ENCODE results near the gene ENOX2.
"Not testable (repeated sequence)": the region's sequence is repeated elsewhere in the genome, so short reads cannot be mapped to it uniquely, and the experiment has no call there.

Gene ENOX2

DNA sequence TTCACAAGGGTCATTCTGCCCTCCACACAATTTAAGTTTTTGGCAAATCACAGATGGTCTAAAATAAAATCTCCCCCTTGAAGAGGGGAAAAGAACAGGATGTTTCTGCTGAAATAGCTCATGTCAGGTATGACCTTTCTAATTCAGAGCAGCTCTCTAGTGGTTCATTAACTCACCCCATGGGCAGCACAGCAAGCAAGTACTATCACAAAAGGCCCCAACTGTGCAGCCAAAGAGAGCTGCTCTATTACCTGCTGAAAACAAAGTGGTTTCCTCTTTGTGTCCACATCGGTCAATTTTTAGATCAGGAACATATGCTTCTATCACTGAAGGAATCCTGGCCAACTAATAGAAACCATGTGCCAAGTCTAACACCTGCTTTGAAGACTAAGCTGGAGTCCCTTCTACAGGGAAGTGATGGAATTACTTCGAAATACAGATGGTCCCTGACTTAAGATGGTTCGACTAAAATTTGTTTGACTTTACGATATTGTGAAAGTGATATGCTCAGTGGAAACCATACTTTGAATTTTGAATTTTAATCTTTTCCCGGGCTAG is 164.3 kb downstream of the ENOX2 start:
- no peak for TF ChIP-seq POLR2A (IDR thresholded peaks at IDR 0.05; ENCODE audit: low read depth, low read length)
- DNase-seq (ENCODE audit: insufficient read length, low spot score) (no peak), FAIRE-seq (no peak)

DNA sequence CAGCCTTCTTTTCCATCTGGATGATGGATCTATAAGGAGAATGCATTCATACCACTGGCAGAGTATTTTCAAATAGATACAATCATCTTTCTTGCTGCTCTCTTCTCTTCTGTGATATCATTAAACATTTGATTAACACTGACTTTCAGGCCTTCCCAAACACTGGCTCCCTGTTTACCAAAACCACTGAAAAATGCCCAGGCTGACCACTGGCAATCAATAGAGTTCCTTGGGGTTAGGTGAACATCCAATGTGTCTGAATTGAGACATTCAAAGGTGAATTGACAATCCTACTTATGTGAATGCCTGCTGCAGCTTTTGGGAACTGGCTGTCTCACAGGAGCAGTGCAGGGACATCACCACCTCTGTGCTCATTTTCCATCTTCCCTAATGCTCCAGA is 168.3 kb downstream of the ENOX2 start:
- DNase-seq (ENCODE audit: insufficient read length, low spot score) (no peak), FAIRE-seq (no peak)
- TF ChIP-seq POLR2A (IDR thresholded peaks at IDR 0.05; ENCODE audit: low read depth, low read length), result no peak

DNA sequence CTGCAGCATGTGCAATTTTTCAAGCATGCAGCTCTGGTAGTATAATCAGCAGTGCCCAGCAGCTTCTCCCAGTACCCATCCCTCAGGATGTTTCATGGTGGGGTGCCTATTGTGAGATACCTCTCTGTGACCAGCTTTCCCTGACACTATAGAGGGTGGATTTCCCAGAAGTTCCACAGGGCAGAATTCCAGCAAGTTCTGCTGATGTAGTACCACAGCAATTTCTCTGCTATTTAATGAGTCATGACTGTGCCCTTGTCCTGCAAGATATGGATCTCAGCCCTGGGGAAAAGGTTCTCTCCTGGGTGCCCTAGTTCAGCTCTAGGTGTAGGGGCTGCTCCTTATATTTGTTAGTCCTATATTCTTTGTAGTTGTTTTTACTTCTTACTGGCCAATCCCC is 174.8 kb downstream of the ENOX2 start:
- DNase-seq (ENCODE audit: insufficient read length, low spot score) (no peak), FAIRE-seq (peak; percentile 45)
- TF ChIP-seq POLR2A (IDR thresholded peaks at IDR 0.05; ENCODE audit: low read depth, low read length), result no peak

DNA sequence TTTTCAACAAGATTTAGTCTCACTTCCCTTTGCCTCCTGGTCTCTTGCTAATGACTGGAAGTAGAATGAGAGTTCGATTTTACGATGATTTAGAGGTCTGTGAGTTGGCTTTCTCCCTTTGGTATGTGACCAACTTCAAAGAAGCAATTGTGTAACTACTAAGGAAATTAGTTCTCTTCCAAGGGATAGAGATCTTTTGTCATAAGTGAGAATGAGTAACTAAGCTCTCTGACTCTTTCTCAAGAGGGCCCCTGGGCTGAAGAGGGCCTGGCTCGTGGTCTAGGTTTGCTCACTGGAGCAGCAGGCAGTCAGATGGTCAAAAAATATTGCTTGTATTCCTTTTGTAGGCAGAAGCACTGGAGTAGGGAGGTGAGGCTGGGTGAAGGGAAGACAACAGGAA is 176.3 kb downstream of the ENOX2 start:
- FAIRE-seq, result no peak
- TF ChIP-seq POLR2A (IDR thresholded peaks at IDR 0.05; ENCODE audit: low read depth, low read length), result no peak
- no peak for DNase-seq (ENCODE audit: insufficient read length, low spot score)

DNA sequence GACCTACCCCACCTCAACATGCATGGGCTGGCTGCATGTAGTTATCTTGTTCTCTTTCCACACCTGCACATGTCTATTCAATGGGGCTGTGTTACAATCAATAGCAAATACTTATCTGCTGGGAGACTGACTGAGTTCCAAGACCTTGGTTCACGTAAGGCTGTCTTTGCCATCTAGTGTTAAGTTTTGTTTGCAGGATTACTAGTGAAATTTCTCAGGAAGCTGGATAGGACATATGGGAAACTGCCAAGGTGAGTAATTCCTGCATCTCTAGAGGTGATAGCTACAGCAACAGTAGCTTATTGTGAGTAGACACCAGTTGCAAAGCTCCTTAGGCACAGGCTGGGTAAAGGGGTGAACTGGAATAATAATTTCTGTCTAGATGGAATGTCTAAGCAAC is 177.5 kb downstream of the ENOX2 start:
- no peak for TF ChIP-seq POLR2A (IDR thresholded peaks at IDR 0.05; ENCODE audit: low read depth, low read length)
- DNase-seq (ENCODE audit: insufficient read length, low spot score), result no peak
- FAIRE-seq, result no peak

DNA sequence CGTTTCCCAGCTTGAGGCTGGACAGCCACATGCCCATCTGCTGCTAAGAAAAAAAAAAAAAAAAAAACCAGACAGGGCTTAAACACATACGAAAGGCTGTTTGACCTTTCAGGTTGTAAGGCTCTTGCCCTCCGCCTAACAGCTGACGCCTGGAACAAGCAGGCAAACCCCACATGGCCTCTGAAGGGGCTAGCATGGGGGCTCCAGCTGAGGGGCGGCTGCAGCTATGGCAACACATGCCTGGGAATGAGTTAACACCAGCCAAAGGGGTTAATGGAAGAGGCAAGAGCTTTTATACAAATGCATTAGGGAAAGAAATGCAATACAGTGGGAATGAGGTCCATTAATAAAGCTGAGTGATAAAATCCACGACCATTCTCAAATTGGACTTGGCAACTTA is 183.6 kb downstream of the ENOX2 start:
- no peak for TF ChIP-seq POLR2A (IDR thresholded peaks at IDR 0.05; ENCODE audit: low read depth, low read length)
- DNase-seq (ENCODE audit: insufficient read length, low spot score) (no peak), FAIRE-seq (no peak)

DNA sequence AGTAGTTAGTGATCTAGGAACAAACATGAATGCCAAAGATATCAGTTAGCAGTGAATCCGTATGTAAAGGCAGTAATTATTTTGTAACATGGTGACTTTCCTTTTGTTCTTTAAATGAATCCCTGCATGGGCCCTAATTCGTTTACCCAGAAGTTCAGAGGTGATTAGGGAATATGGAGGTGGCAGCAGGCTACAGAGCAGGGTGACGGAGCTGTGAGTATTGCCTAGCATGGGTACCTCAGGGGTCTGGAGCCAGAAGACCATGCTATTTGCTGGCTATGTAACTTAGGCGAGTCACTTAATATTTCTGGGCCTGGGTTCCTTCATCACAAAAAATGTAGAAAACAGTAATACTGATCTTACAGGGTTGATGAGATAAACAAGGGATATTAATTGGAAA is 184.9 kb downstream of the ENOX2 start:
- DNase-seq (ENCODE audit: insufficient read length, low spot score) (no peak), FAIRE-seq (no peak)
- TF ChIP-seq POLR2A (IDR thresholded peaks at IDR 0.05; ENCODE audit: low read depth, low read length), result no peak

DNA sequence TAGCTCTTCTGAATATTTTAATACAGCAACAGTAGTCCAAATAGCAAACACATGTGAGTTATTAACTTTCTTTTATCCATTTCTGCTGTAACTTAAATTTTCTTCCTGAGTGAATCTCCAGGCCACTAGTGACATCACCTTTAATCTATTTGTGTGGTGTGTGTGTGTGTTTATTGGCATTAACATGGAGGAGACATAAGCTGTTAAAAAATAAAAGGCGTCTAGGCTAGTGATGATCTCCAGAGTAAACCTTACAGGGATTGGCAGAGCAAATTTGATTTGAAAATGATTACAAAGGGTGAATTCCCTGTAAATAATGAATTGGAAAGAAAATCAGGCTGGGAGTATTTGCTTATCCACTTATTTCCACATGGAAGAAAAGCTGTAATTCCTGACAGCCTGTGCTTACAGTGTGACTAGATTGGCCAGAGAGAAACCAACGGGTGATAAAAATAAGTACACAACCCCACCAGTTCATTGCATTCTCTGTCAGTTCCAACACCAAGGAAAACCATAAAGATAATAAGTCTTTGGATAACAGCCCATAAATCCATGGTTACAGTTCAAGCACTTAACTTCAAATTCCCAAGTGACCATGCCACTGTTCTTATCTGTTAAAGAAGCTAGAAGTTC is 186.1 kb downstream of the ENOX2 start:
- TF ChIP-seq POLR2A (IDR thresholded peaks at IDR 0.05; ENCODE audit: low read depth, low read length), result no peak
- FAIRE-seq (no peak), DNase-seq (ENCODE audit: insufficient read length, low spot score) (no peak)

DNA sequence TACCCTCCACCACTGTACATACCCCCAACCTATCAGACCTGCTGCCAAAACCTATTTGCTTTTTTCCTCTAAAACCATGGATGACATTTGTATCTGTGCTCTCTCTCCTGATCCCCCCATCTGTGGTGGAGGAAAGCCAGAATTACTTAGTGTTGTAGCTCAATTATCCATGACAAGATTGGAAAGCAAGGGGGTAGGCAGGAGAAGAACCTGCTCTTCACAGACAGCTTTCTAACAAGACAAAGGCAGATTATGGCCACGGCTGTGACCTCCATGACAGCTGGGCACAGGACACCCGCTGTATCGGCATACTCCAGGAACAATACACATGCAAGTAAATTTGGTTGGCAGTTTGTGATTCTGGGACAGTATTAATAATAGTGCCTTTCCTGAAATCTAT is 186.7 kb downstream of the ENOX2 start:
- no peak for DNase-seq (ENCODE audit: insufficient read length, low spot score)
- no peak for TF ChIP-seq POLR2A (IDR thresholded peaks at IDR 0.05; ENCODE audit: low read depth, low read length)
- no peak for FAIRE-seq

DNA sequence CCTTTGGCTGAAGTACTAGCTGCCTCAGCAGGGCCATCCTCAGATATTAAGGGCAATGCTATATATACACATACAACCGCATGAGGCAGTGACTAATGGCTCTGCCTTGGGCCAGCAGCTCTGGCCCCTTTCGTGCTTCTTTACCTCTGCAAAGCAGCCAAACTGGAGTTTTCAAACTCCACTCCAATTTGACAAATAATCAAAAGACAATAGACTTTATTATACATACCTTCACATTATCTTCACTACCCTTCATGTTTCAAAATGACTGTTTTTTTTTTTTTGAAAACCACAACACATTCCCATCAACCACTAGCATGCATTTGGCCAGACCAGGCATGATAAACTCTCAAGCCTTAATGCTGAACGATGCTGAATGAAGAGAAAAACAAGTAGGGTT is 187.7 kb downstream of the ENOX2 start:
- TF ChIP-seq POLR2A (IDR thresholded peaks at IDR 0.05; ENCODE audit: low read depth, low read length), result no peak
- FAIRE-seq (no peak), DNase-seq (ENCODE audit: insufficient read length, low spot score) (no peak)

DNA sequence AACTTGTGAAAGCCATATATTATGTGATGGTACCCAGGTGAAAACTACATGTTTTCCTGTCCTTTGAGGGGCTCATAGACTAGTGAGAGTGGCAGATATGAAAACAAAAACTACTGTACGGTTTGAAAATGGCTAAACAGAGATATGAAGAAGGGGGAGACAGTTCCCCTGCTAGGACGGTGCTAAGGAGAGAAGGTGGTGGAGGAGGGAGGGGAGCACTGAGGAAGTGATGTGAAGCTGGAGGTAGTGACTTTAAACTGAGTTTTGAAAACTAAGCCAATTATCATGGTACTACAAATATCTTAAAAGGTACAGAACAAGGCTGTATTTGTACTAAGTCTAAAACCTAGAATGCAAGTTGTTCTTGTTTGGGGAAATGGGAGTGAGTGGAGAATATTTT is 188.3 kb downstream of the ENOX2 start:
- no peak for TF ChIP-seq POLR2A (IDR thresholded peaks at IDR 0.05; ENCODE audit: low read depth, low read length)
- DNase-seq (ENCODE audit: insufficient read length, low spot score), result no peak
- FAIRE-seq, result no peak

DNA sequence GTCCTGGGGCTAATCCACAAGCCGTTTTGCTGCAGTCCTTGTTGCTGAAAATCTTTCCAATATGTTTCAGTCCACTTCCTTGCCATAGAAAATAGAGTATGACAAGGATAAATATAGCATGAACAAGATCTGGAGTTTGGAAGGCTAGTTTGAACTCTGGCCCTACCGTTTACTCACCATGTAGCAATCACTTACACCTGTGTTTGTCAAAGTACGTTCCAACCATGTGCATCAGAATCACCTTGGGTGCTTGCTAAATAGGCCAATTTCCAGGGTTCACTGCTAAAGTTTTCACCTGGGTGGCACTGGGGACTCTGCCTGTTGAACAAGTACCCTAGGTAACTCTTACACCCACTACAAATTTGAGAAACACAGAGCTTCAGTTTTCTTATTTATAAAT is 188.9 kb downstream of the ENOX2 start:
- no peak for DNase-seq (ENCODE audit: insufficient read length, low spot score)
- no peak for FAIRE-seq
- TF ChIP-seq POLR2A (IDR thresholded peaks at IDR 0.05; ENCODE audit: low read depth, low read length), result no peak

DNA sequence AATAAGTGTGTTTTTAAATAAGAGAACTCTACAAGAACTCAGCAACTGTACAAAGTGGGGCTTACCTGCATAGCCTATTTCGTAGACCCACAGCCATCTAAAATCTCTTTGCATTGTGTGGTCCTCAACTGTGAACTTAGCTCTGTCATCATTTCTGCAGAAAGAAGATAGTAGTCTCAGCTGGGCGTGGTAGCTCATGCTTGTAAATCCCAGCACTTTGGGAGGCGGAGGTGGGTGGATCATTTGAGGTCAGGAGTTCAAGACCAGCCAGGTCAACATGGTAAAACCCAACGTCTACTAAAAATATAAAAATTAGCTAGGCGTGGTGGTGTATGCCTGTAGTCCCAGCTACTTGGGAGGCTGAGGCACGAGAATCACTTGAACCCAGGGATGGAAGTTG is 193.8 kb downstream of the ENOX2 start:
- not testable (repeated sequence) for DNase-seq (ENCODE audit: insufficient read length, low spot score); FAIRE-seq

DNA sequence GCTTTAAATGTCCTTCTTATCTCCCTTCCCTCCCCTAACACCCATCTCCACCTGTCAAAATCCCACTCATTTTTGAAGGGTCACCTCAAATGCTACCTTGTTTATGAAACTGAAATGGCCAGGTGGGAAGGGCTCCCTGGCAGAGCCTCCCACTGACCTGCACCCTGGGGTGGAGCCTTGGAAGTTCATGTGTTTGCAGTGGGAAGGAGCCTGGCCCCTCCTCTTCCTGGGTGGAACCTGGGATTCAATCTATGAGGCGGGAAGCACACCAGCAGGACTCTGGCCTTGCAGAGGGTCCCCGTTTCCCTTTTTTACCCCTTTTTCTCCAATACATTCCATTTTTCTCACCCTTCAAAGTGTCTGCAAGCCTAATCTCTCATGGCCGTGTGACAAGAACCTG is 197.4 kb downstream of the ENOX2 start:
- no peak for DNase-seq (ENCODE audit: insufficient read length, low spot score)
- no peak for FAIRE-seq
- TF ChIP-seq POLR2A (IDR thresholded peaks at IDR 0.05; ENCODE audit: low read depth, low read length), result no peak

DNA sequence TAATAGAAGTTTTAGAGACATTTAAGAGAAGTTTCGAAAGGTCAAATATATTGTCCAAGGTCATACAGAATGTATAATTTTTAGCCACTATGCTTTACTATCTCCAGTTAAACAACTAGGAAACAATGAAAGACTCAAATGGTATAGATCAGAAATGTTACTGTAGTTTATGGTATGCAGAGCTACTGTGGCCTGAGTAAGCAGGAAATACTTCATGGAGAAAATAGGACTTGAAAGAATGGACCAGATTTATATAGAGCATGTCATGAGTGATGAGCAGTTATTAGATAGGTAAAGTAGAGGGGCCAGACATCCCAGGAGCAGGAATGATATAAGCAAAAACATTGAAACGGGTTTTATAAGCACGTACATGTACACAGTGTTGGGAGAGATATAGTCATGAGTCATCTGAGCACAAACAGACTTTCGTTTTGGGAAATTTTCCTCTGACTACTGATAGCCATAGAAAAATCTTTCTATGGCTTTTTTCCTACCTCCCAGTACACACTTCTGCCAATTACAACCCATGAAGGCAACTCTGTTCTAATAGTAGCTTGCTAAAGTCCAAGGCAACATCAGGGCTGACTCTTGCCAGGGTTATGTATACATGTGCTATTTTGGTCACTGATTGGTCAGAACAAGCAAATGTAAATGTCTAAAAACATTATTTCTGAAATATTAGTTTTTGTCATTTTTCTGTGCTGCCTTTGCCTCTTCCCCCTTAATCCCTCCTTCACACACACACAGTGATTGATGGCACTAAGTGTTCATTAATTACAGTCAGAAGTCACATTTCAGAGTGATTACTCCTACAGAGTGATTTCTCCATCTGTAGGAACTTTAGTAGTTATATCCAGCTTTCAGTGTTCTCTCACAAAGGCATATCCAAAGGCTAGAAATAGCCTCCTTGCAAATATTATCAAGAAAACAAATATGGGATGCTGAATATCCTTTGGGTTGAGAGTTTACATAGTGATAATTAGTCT is 198.7 kb downstream of the ENOX2 start:
- DNase-seq (ENCODE audit: insufficient read length, low spot score), result no peak
- FAIRE-seq, result peak; percentile 85
- no peak for TF ChIP-seq POLR2A (IDR thresholded peaks at IDR 0.05; ENCODE audit: low read depth, low read length)
